GM12872 (cell line): ENCODE data around the gene ADRB1.

ENCODE experiments used
- CTCF ChIP-seq: IDR thresholded peaks from 3 replicates; pipeline ENCODE4 v1.5.1; 2011; ENCODE audit warnings: low read depth, mild to moderate bottlenecking, low read length, moderate library complexity; ENCODE audit not compliant: insufficient read depth

The ADRB1 gene

GRCh38 chr10:114021154-114021553 lies 22.5 kb upstream of the ADRB1 start:
- no peak for TF ChIP-seq CTCF

- no peak for TF ChIP-seq CTCF
These were observed 21.7 kb upstream of the ADRB1 start for GRCh38 chr10:114021717-114022680.

GRCh38 chr10:114022766-114023597 lies 20.7 kb upstream of the ADRB1 start:
- no peak for TF ChIP-seq CTCF

- no peak for TF ChIP-seq CTCF
These were observed 18.6 kb upstream of the ADRB1 start for GRCh38 chr10:114024876-114025610.

- no peak for TF ChIP-seq CTCF
These were observed 18.0 kb upstream of the ADRB1 start for GRCh38 chr10:114025611-114026130.

GRCh38 chr10:114026189-114027040 lies 17.3 kb upstream of the ADRB1 start:
- no peak for TF ChIP-seq CTCF
